HepG2 (cell line): Measurements from ENCODE around the gene CCDC117. TPM values are rescaled to one million over a fixed set of nuclear protein-coding genes. Genes with fewer than 3 reads are reported as not detected.

ENCODE experiments used
- ATF3 ChIP-seq: sonication (generic); formaldehyde crosslinking; IDR thresholded peaks from 2 replicates; pipeline ENCODE4 v1.4.0; 2020; ENCODE audit warnings: missing genetic modification reagents
- ATF4 ChIP-seq, 2 experiments: fragments of 450-650 bp in 1 of 2; sonication (generic) in 1 of 2; formaldehyde crosslinking; IDR thresholded peaks; 2 replicates each; pipeline versions ENCODE4 v1.5.0 to v1.8.0; 2020 to 2022; ENCODE audit warnings: mild to moderate bottlenecking in 1 of 2, missing genetic modification reagents in 1 of 2
- ETV5 ChIP-seq: IDR thresholded peaks from 2 replicates; pipeline ENCODE4 v1.6.1; 2018; ENCODE audit warnings: missing biosample characterization, missing genetic modification reagents, inconsistent platforms, borderline replicate concordance
- GATA4 ChIP-seq: sonication (generic); IDR thresholded peaks from 2 replicates; pipeline ENCODE4 v1.6.1; 2016; ENCODE audit warnings: antibody characterized with exemption, low read depth, borderline replicate concordance
- GPBP1L1 ChIP-seq: sonication (generic); formaldehyde crosslinking; IDR thresholded peaks from 2 replicates; pipeline ENCODE4 v1.5.0; 2020; ENCODE audit warnings: mild to moderate bottlenecking, missing genetic modification reagents
- HNRNPL ChIP-seq: fragments of 200-400 bp; formaldehyde crosslinking; IDR thresholded peaks from 2 replicates; pipeline ENCODE4 v1.6.1; 2017; ENCODE audit warnings: mild to moderate bottlenecking, low read depth, low read length
- KLF16 ChIP-seq, 2 experiments: sonication (generic) in 1 of 2; formaldehyde crosslinking in 1 of 2; IDR thresholded peaks; 2 replicates each; pipeline versions ENCODE4 v1.6.1 to v1.8.0; 2016 to 2023; ENCODE audit warnings: missing genetic modification reagents in 2 of 2, missing compliant biosample characterization in 1 of 2
- MYNN ChIP-seq: sonication (generic); formaldehyde crosslinking; IDR thresholded peaks from 2 replicates; pipeline ENCODE4 v1.4.0; 2020; ENCODE audit warnings: mild to moderate bottlenecking, low read depth, missing genetic modification reagents
- NFKBIZ ChIP-seq: IDR thresholded peaks from 2 replicates; pipeline ENCODE4 v1.6.1; 2018; ENCODE audit warnings: missing genetic modification reagents, missing compliant biosample characterization
- PHB2 ChIP-seq: fragments of 450-650 bp; IDR thresholded peaks from 2 replicates; pipeline ENCODE4 v1.6.1; 2018; ENCODE audit not compliant: partially characterized antibody
- PITX1 ChIP-seq: sonication (generic); formaldehyde crosslinking; IDR thresholded peaks from 2 replicates; pipeline ENCODE4 v1.5.1; 2020; ENCODE audit warnings: mild to moderate bottlenecking, missing genetic modification reagents
- RARA ChIP-seq: IDR thresholded peaks from 2 replicates; pipeline ENCODE4 v1.6.1; 2016; ENCODE audit warnings: missing genetic modification reagents, missing compliant biosample characterization
- SRSF4 ChIP-seq: fragments of 200-400 bp; formaldehyde crosslinking; IDR thresholded peaks from one replicate; pipeline ENCODE4 v1.6.1; 2018; ENCODE audit warnings: mild to moderate bottlenecking, low read depth, low read length, moderate library complexity; ENCODE audit not compliant: poor library complexity, severe bottlenecking
- ZBTB7A ChIP-seq: sonication (generic); formaldehyde crosslinking; IDR thresholded peaks from 2 replicates; pipeline ENCODE4 v1.8.0; 2022; ENCODE audit warnings: mild to moderate bottlenecking, missing genetic modification reagents
- ZMAT5 ChIP-seq: sonication (generic); formaldehyde crosslinking; IDR thresholded peaks from 2 replicates; pipeline ENCODE4 v1.5.0; 2020; ENCODE audit warnings: mild to moderate bottlenecking, low read depth, missing genetic modification reagents, borderline replicate concordance
- ZNF17 ChIP-seq: sonication (generic); formaldehyde crosslinking; IDR thresholded peaks from 2 replicates; pipeline ENCODE4 v1.5.0; 2020; ENCODE audit warnings: mild to moderate bottlenecking, missing genetic modification reagents
- ZNF235 ChIP-seq: sonication (generic); formaldehyde crosslinking; IDR thresholded peaks from 2 replicates; pipeline ENCODE4 v1.8.1; 2023; ENCODE audit warnings: mild to moderate bottlenecking, missing genetic modification reagents, borderline replicate concordance
- ZNF264 ChIP-seq: sonication (generic); formaldehyde crosslinking; IDR thresholded peaks from 2 replicates; pipeline ENCODE4 v1.4.0; 2020; ENCODE audit warnings: missing genetic modification reagents
- ZNF296 ChIP-seq: sonication (generic); formaldehyde crosslinking; conservative IDR thresholded peaks from 2 replicates; pipeline ENCODE4 v1.5.0; 2020; ENCODE audit warnings: mild to moderate bottlenecking, missing genetic modification reagents
- ZNF382 ChIP-seq: sonication (generic); formaldehyde crosslinking; IDR thresholded peaks from 2 replicates; pipeline ENCODE4 v1.5.0; 2020; ENCODE audit warnings: missing genetic modification reagents, mild to moderate bottlenecking, borderline replicate concordance
- ZNF512B ChIP-seq: sonication (generic); formaldehyde crosslinking; IDR thresholded peaks from 2 replicates; pipeline ENCODE4 v1.5.1; 2020; ENCODE audit warnings: missing genetic modification reagents, mild to moderate bottlenecking, borderline replicate concordance
- ZNF567 ChIP-seq: sonication (generic); formaldehyde crosslinking; IDR thresholded peaks from 2 replicates; pipeline ENCODE4 v1.8.1; 2023; ENCODE audit warnings: mild to moderate bottlenecking, missing genetic modification reagents, borderline replicate concordance
- ZNF740 ChIP-seq: sonication (generic); formaldehyde crosslinking; IDR thresholded peaks from 2 replicates; pipeline ENCODE4 v1.4.0; 2020; ENCODE audit warnings: missing genetic modification reagents
- polyA plus RNA-seq, 8 experiments: library from polyadenylated mRNA; depleted of rRNA in 3 of 8; stranded (reverse) in 7 of 8; unstranded in 1 of 8; fragments of >200 nt; fragmentation: Illumina TruSeq in 4 of 8; extraction: Trizol in 4 of 8; gene quantifications; 2 replicates each; pipeline versions ENCODE4 v1.2.1 to v1.2.3, GENCODE V29; 2011 to 2016; ENCODE audit warnings: low read depth in 4 of 8, missing spikeins in 1 of 8, mixed read lengths in 1 of 8; ENCODE audit not compliant: insufficient read depth in 1 of 8
- total RNA-seq, 5 experiments: library from RNA; depleted of rRNA; stranded (reverse); fragments of >200 nt; fragmentation: Illumina TruSeq; extraction: Trizol; gene quantifications; 2 replicates each; pipeline ENCODE4 v1.2.3, GENCODE V29; 2016; ENCODE audit warnings: low read depth in 1 of 5

CCDC117 gene
- total and polyA plus RNA-seq, 2 of the 13 experiments (the other 11 are each of a cell fraction or from before 2014, with no cell fraction given): 12.6 to 34.2 TPM

GRCh38 chr22:28772633-28773460, at the start of gene CCDC117 (continued):
- TF ChIP-seq ZNF740 (CRISPR knock-in tag) (no peak), ATF3 (CRISPR knock-in tag) (no peak; the same call in 1 of the 2 replicates), MYNN (CRISPR knock-in tag) (no peak), ZNF567 (CRISPR knock-in tag) (no peak), PHB2 (no peak), GATA4 (no peak), ZBTB7A (CRISPR knock-in tag) (no peak), ZNF296 (no peak), RARA (no peak; the same call in 1 of the 2 replicates), PITX1 (CRISPR knock-in tag) (peak; percentile 66; the same call in 1 of the 2 replicates), ZNF382 (CRISPR knock-in tag) (no peak), NFKBIZ (CRISPR knock-in tag) (no peak), ZNF235 (CRISPR knock-in tag) (no peak), ZNF17 (CRISPR knock-in tag) (no peak), ETV5 (CRISPR knock-in tag) (no peak; the same call in none of the 2 replicates), ZMAT5 (CRISPR knock-in tag) (no peak), ZNF264 (CRISPR knock-in tag) (no peak), ATF4 (CRISPR knock-in tag; IDR thresholded peaks at IDR 0.05) (peak in 1 of 2 experiments; percentile 34; a peak in 1 of 4 replicates), GPBP1L1 (CRISPR knock-in tag) (no peak), SRSF4 (no peak), KLF16 (CRISPR knock-in tag; IDR thresholded peaks at IDR 0.05) (peak in 1 of 2 experiments; percentile 90; a peak in 2 of 4 replicates), HNRNPL (no peak), ZNF512B (CRISPR knock-in tag) (no peak)
